IPS-18c (cell line): ENCODE data around the gene MAGI1.
"Not testable (repeated sequence)": the region's sequence is repeated elsewhere in the genome, so short reads cannot be mapped to it uniquely, and the experiment has no call there.

Source experiments
- H3K4me3 ChIP-seq: 2 replicates; pipeline ENCODE4 v1.7.0; 2013; ENCODE audit warnings: low read depth, mild to moderate bottlenecking, low read length, moderate library complexity; ENCODE audit not compliant: insufficient read depth
- H3K9me3 ChIP-seq: one replicate; pipeline ENCODE4 v1.6.1; 2013; ENCODE audit warnings: mild to moderate bottlenecking, low read length, moderate library complexity; ENCODE audit not compliant: control insufficient read depth, insufficient read depth

The MAGI1 gene

DNA sequence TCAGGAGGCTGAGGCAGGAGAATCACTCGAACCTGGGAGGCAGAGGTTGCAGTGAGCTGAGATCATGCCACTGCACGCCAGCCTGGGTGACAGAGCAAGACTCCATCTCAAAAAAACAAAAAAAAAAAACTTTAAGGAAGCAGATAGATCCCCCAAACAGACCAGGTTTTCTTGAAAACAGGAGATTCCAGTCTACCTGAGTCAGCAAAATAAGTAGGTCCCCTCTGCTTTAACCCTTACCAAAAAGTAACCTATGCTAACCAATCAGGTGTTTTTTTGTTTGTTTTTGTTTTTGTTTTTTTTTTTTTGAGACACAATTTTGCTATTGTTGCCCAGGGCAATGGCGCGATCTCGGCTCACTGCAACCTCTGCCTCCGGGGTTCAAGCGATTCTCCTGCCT lies 179.1 kb downstream of the MAGI1 start:
- H3K9me3 ChIP-seq, H3K4me3 ChIP-seq: not testable (repeated sequence)

DNA sequence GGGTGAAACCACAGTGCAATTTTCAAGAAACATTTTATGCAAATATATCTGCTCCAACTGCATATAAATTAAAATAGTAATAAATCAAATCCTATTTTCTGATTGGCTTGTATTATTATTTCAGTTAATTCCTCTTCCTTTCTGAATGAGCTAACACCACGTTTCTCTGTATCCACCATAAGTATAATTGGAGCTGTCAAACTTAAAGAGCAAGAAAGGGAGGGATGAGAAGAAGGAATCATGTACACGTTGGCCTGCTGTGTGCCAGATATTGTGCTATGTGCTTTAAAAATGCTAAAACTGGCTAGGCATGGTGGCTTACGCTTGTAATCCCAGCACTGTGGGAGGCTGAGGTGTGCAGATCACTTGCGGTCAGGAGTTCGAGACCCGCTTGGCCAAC lies 180.0 kb downstream of the MAGI1 start:
- H3K9me3 ChIP-seq, result no peaks in the 10 kb centered on the region
- H3K4me3 ChIP-seq, result no peak overlapping the region

DNA sequence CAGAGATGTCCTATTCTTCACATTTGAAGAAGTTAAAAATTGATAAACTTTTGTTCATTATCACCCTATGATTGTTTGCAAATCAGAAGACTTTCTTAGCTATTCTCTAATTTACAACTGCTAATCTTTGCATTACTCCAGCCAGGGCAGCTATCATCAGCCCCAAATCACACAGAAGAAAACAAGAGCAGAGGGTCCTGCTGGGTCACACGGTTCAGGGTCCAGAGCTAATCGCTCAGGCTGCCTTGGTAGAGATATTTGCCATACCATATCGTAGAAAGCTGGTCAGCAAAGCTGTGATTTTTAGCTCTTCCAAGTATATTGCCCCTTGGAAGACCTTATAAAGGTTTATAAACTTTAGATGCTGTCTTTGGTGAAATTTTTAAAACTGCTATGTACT lies 181.4 kb downstream of the MAGI1 start:
- H3K9me3 ChIP-seq, result no peaks in the 10 kb centered on the region
- H3K4me3 ChIP-seq, result no peak overlapping the region

DNA sequence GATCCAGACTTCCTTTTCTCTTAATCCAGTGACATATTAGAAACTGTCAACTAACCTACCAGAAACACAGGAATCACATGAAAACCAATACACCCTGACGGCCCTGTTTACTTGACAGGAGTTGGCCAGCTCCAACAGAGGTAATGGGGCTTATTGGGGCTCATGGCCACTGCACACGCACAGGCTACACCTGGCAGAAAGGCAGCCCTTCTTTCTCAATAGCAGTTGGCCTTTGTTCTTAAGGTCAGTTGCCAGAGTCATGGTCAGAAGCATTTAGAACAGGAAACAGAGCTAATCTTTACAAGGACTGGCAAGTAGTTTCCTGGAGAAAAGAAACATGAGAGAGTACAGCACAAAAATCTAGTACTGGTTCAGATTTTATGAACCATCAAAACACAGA lies 181.8 kb downstream of the MAGI1 start:
- Histone ChIP-seq H3K9me3 (no peaks in the 10 kb centered on the region), H3K4me3 (no peak overlapping the region)

DNA sequence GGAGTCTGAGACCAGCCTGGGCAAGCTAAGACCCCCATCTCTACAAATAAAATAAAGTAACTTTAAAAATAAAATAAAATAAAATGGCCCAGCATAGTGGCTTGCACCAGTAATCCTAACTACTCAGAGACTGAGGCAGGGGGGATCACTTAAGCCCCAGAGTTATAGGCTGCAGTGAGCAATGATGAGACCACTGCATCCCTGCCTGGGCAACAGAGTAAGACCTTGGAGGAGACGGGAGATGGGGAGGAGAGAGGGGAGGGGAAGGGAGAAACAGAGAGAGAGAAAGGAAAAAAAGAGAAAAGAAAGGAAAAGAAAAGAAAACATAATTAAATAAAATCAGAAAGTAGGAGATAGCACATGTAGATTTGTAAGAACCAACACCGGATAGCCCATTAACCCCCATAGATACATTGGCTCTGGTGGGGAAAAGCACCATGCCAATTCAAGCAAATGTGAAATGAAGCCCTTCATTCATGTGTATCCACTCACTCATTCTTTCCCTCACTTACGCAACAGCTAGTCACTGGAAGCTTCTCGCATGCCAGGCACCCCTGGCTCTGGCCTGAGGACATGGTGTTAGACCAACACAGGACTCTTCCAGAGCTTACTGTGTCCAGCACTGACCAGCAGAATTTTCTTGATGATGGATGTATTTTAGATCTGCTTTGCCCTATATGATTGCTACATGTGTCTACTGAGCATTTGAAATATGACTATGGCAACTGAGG lies 183.2 kb downstream of the MAGI1 start:
- Histone ChIP-seq H3K4me3 (no peak overlapping the region), H3K9me3 (no peaks in the 10 kb centered on the region)

DNA sequence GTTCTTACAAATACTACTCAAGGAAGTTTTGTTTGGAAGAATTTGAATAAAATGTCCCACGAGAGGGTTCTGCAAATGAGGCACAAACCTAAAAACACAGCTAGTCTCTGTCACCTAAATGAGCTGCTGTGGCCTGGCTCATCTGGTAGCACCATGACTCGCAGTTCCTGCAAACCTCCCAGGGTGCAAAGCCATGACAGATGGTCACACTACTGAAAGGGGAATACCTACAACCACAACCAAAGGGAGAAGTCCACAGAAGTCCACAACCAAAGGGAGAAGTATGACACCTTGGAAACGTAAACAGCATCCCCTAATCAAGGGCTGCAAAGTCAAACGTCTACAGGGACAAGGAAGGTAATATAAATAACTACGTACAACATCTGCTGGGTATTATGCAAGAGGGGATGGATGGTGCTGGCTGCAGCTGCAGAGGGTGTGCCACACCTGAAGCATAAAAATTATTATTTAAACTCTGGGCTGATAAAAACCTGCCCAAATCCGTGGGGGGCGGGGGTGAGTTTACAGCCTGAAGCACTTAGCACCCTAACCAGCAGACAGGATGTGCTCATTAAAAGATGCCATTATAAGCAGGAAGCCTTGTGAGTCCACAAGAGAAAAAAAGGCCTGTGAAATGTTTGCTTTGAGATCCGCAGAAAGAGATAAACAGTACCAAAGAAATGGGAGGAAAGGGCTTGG lies 184.0 kb downstream of the MAGI1 start:
- no peaks in the 10 kb centered on the region for H3K9me3 ChIP-seq
- H3K4me3 ChIP-seq, result no peak overlapping the region

DNA sequence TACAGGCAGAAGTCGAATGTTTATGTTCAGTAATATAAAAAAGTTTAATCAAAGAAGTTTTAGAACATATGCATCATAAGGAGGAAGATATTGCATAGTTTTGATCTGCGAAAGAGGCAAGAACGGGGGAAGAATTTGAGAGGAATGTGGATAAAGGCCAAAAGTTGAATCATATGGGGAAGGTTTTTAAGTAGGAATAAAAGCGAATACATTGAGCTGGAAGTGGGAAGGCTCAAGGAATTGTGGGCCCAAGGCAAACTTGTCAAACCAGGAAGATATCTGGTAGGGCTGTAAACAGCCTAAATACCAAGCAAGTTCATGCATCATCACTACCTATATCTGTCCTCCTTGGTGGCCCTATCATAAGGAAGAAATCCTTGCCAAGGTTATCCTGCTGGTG lies 186.9 kb downstream of the MAGI1 start:
- Histone ChIP-seq H3K4me3 (no peak overlapping the region), H3K9me3 (no peaks in the 10 kb centered on the region)

DNA sequence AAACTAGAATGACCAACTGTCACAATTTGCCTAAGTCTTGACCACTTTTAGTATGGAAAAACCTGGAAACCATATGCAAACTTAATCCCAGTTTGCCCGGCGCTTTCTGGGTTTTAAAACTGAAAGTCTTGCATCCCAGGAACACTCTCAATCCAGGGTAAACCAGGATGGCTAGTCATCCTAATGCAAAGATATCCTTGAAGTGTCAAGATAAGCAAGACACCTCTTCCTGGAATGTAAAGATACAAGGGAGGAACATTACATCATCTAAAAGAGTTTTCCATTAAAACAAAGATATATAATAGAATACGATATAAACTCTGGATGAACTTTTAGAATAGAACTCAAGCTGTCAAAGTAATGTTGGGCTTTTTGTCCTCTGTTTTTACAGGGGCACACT lies 188.5 kb downstream of the MAGI1 start:
- no peaks in the 10 kb centered on the region for H3K9me3 ChIP-seq
- H3K4me3 ChIP-seq, result no peak overlapping the region

DNA sequence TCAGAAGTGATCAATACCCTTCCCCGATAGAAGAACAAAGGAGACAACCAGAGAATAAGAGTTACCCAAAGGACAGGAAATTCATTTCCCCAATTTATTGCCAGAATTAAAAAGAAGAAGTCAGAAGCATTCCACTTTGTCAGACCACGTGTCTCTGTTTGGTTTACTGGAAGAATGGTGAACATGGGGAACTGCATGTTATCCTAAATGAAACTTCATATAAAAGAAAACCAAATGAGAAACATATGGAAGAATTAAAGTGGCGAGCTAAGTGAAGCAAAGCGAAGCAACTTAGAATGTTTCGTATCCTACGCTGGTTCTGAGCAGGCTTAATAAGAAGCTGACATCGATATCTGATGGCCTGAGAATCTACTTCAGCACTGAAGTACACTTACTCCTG lies 190.7 kb downstream of the MAGI1 start:
- H3K9me3 ChIP-seq, result no peaks in the 10 kb centered on the region

DNA sequence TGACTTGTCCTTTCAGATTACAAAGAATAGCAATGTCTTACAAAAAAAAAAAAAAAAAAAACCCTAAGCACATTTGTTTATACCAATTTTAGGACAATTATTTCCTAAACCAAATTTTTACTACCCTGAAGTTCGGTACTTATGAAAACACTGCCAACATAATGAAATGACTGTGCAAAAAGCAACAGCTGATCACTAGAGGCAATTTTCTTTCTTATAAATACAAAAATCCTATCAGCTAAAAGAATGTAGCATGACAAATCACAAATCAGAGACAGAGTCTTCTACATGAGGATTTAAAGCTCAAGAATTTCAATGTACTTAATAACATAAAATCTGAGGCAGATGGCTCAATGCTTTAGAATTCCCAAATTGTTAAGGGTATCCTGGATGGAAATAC lies 191.8 kb downstream of the MAGI1 start:
- Histone ChIP-seq H3K9me3 (no peaks in the 10 kb centered on the region), H3K4me3 (no peak overlapping the region)

More for the DNA sequence above, 190.7 kb downstream of the MAGI1 start:
- no peak overlapping the region for H3K4me3 ChIP-seq

DNA sequence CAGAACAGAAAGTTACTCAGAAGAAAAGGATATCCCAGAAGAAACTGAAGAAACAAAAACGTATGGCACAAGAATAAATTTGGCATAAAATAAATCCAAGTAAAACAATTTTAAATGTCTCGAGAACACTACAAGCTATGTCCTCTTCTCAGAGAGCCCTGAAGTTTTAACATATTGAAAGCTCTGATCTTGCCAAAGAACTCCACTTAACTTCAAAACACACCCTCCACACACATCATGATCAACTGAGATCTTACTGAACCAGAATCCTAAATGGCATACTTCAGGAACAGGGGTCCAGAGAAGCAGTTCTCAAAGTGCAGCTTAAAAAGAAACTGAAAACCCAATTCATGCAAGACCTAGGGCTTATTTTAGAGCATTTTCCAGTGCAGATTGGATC lies 194.3 kb downstream of the MAGI1 start:
- Histone ChIP-seq H3K9me3 (no peaks in the 10 kb centered on the region), H3K4me3 (no peak overlapping the region)

DNA sequence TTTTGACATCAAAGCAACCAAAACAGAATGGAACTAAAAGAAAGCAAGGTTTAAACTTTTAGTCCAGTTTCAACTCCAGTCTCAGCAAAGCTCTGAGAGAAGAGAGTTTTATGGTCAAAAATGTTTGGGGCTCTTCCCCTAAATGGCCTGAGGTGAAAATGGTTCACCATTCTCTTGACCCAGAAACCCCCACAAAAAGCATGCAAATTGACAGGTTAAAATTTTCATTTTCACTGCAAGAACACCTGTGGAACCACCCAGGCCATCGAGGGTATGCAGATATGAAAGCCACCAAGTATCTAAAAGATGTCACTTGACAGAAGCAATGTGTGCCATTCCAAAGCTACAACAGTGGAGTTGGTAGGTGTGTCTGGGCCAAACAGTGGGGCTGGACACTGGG lies 195.0 kb downstream of the MAGI1 start:
- Histone ChIP-seq H3K9me3 (no peaks in the 10 kb centered on the region), H3K4me3 (no peak overlapping the region)

DNA sequence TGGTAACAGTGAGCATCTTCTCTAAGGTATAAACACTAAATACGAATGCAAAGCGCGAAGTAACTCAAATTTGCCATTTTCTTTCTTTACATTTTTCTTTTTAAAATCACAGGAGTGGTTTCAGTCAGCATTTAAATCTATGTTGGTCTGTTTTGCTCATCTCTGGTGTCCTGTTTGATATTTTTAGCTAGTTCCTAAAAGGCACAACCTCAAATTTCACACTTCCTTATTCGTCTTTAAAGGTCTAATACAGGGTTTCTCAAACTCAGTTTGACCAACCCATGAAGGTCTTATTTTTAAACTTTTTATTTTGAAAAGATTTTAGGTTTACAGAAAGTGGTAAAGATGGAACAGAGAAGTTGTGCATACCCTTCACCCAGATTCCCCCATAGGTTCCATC lies 201.1 kb downstream of the MAGI1 start:
- Histone ChIP-seq H3K4me3 (no peak overlapping the region), H3K9me3 (no peaks in the 10 kb centered on the region)

DNA sequence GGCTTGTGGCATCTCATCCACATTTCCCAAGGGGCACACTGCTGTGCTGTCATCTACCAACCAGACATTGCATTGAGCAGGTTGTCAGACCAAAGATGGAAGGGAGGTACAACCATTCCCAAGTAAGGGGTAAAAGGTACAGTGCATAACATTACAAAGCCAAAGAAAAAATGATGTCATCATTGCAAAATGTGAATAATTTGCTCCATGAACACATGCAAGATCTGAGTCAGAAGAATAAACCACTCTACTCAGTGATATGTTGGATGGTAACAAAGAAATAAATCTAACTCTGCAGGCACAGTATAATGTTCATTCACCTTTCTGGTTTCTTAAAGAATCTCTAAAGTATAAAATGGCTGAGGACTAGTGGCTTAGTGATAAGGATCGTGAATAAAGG lies 202.7 kb downstream of the MAGI1 start:
- Histone ChIP-seq H3K4me3 (no peak overlapping the region), H3K9me3 (no peaks in the 10 kb centered on the region)

DNA sequence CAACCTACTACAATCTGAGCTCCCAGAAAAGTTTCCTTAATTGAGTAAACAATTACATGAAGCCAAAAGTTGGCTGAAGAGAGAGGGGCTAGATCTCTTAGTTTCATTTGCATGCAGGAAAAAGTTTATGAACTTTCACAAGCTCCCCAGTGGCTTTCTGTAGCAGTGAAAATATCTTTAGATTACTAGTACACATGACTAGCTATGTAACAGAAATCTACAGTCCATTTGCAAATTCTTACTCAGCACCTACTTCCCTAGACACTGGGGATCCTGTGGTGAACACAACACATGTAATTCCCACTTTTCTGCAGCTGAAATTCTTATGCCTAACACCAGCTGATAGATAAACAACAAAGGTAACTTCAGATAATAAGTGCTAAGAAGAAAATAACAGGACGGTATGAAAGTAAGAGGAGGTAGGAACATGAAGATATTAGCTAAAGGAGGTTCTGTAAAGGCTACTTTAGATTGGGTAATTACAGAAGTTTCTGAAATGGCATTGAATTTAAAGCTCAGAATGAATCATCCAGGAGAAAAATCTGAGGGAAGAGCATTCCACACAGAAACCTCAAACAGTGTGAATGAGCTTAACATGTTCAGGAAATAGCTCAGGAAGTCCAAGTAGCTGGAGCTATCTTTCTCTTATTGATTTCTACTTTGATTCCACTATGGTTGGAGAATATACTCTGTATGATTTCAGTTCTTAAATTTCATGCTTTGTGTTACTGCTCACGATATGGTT lies 204.8 kb downstream of the MAGI1 start:
- H3K4me3 ChIP-seq, result no peak overlapping the region
- no peaks in the 10 kb centered on the region for H3K9me3 ChIP-seq

DNA sequence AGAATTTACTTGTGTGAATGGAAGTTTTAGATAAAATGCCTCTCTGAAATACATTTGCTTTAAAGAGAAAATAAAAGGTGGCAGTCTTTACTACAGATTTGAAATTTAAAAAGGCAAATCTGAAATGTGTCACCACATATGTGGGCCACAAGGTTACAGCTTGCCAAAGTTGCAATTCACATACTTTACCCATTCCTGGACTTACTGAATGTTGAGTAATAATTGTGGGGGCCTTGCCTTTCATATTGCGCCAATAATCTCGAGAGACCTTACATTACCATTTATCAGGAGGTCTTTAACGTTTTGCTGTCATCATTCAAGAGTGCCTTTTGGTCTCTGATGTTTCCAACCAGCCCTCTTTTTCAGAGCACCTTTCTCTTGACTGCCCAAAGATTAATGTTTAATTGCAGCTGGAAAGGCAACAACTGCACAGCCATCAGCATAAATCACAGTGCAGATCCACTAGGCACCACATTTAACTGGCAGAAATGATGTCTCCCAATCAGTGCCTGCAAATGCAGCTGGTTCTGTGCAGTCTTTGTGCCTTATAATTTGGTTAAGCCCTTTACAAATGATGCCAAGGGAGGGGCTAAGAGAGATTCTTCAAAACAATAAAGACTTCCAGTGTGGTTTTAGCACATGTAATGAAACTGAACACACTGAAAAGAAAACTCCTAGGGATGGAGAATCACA lies 206.8 kb downstream of the MAGI1 start:
- no peak overlapping the region for H3K4me3 ChIP-seq
- H3K9me3 ChIP-seq, result no peaks in the 10 kb centered on the region

DNA sequence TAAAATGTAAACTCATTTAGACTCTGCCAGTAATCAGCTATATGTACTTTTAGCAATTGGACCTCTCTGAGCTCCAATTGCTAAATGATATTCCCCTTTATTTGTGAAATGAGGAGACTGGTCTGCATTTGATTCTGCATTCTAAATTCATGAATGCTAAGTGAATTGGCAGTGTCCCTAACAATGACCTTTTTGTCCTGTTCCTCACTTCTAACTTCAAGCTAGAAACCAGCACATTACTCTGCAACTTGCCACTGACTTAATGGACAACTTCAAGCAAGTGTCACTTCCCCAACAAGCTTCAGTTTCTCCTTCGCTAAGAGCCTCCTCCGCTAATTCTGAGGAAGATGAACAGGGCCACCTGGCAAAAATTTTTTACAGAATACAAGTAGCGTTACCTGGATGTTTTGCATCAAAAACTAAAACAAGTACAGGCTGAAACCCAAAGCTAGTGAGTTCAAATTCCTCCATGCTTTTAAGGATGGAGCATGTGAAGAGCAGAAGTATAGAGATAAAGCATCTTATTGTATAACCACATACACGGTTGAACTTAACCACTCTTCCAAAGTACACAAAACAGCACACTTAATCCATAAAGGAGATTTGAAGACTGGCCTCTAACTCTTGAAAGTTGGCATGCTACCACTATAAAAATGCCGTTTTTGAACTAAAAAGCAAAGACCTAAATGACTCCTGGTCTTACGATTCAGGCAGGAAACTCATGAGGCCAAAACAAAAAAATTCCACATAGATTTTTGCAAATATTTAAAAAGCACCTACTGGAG lies 207.6 kb downstream of the MAGI1 start:
- Histone ChIP-seq H3K9me3 (no peaks in the 10 kb centered on the region), H3K4me3 (no peak overlapping the region)
